HG03108 (cell line): ENCODE measurements around the gene DEFB132.
"Not testable (repeated sequence)": the region's sequence is repeated elsewhere in the genome, so short reads cannot be mapped to it uniquely, and the experiment has no call there.

ENCODE experiments used
- ATAC-seq: cut with Tn5 transposase; IDR thresholded peaks from one replicate; pipeline ENCODE4 v1.9.1; 2021; ENCODE audit warnings: moderate library complexity; ENCODE audit not compliant: unreplicated experiment

DEFB132 gene

DNA sequence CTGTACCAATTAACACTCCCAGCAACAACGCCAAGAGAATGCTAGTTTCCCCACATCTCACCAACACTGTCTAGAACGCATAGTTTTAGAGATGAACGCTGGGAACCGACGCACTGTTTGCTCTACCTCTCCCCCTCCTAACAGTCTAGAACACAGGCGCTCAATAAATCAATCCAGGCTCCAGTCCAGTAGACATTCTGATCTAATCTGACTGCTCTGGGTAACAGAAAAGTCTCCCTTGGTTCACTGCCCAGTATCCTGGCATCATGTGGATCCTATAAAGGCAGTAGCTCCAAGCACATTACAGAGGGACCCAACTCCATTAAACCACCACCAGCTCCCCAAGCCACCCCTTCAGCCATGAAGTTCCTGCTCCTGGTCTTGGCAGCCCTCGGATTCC is at the start of gene DEFB132:
DEFB132 (plus strand) TSS at position 306 of the 400 bp plus-strand sequence; CDS start at position 361, 55 bp downstream.
- no peak for ATAC-seq

GRCh38 chr20:208942-209566 is 48.5 kb upstream of the DEFB132 start:
- no peak for ATAC-seq

GRCh38 chr20:210809-211502 is 46.6 kb upstream of the DEFB132 start:
- no peak for ATAC-seq

- ATAC-seq: no peak
Measured at GRCh38 chr20:214383-214782, 43.1 kb upstream of the DEFB132 start.

DNA sequence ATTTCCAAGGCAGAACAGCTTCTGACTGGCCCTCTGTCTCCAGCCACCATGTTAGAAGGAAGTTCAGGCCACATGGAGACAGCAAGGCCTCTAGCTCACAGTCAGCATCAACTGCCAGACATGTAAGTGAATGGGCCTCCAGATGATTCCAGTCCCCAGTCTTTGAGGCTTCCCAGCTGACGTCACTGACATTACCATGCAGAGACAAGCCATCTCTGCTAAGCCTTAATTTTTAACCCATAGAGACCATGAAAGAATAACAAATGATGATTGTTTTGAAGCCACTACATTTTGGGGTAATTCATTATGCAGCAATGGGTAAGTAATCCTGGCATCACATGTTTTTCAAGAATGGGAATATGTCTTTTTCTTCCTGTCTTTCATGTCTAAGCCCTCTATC is 41.7 kb upstream of the DEFB132 start:
- ATAC-seq: no peak

- ATAC-seq: no peak
Measured at GRCh38 chr20:217266-217665, 40.3 kb upstream of the DEFB132 start.

- ATAC-seq: no peak
Measured at GRCh38 chr20:219290-220115, 38.0 kb upstream of the DEFB132 start.

DNA sequence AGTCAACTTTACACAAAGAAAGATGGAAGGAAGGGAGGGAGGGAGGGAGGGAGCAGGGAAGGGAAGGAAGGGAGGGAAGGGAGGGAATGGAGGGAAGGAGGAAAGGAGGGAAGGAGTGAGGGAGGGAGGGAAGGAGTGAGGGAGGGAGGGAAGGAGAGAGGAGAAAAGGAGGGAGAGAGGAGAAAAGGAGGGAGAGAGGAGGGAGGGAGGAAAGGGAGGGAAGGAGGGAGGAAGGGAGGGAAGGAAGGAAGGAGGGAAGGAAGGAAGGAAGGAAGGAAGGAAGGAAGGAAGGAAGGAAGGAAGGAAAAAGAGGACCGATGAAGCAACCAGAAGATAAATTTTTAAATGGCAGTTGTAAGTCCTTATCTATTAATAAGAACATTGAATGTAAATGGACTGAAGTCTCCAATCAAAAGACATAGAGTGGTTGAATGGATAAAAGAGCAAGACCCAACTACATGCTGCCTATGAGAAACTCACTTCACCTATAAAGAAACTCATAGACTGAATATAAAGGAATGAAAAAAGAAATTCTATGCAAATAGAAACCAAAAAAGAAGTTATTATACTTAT is 36.2 kb upstream of the DEFB132 start:
- no peak for ATAC-seq

DNA sequence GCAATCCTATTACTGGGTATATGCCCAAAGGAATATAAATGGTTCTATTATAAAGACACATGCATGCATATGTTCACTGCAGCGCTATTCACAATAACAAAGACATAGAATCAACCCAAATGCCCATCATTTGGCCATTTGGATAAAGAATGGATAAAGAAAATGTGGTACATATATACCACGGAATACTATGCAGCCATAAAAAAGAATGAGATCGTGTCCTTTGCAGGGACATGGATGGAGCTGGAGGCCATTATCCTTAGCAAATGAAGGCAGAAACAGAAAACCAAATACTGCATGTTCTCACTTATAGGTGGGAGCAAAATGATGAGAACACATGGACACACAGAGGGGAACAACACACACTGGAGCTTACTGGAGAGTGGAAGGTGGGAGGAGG is 31.6 kb upstream of the DEFB132 start:
- not testable (repeated sequence) for ATAC-seq

GRCh38 chr20:226958-227357 is 30.6 kb upstream of the DEFB132 start, which contains the start of gene DEFB129:
TSS of gene DEFB129 (plus strand) at chr20:227258. CDS start at chr20:227289, 31 bp downstream.
- no peak for ATAC-seq

DNA sequence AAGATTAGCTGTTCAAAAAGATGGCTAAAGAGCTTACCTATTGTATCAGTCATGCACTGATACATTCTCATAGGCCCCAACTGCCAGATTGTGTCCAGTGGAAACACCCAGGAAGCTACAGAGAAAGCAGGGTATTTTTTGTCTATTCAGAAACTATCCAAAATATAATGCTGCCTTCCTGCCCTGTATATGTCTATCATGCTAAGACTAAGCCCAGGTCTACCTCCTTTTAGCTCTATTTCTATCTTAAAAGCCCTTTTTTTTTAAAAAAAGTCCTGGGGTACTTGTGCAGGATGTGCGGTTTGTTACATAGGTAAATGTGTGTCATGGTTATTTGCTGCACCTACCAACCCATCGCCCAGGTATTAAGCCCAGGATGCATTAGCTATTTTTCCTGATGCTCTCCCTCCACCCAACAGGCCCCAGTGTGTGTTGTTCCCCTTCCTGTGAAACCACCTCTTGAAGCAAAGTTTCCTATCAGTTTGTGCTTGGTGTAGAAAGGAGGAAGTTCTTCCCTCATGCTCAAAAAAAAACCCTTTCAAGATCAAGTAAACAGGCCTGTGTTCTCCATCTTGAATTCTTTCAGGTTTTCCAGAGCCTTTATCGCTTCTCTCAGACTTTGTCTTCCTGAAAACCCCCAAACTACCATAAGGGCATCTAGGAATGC is 30.0 kb upstream of the DEFB132 start:
- no peak for ATAC-seq

DNA sequence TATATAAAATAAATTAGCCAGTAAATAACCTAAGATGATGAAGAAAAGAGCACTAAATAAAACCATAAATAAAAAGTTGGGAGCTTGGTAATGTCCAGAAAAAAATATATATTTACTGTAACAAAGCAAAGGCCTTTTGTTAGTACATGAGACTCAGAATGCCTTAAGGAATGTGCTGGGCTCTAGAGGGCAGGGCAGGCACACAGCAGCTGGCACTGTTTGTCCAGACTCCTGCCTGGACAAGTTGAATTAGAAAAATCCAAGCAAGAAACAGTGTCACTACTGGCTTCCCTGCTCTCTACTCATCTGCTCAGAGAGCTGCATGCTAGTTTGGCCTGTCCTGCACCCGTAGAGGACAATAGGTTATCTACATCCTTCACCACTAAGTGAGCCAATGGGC is 21.6 kb upstream of the DEFB132 start:
- ATAC-seq: no peak

DNA sequence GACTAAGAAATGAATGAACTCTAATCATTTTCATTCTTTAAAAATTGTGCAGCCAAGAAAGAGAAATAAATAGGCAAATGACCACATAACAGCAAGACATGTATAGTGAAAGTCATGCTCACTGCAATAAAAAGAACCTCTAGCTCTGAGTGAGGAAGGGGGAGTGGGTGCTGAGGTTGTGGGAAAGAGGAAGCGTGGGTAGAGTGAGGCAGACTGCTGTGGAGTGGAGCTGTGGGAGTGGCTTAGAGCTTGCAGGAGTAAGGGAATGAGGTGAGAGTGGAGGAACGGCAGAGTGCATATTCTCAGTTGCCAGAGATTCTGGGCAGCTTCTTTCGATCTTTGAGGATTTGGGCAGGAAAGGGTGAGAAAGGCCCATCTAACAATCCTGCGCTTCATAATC is 20.0 kb upstream of the DEFB132 start:
- ATAC-seq: no peak

DNA sequence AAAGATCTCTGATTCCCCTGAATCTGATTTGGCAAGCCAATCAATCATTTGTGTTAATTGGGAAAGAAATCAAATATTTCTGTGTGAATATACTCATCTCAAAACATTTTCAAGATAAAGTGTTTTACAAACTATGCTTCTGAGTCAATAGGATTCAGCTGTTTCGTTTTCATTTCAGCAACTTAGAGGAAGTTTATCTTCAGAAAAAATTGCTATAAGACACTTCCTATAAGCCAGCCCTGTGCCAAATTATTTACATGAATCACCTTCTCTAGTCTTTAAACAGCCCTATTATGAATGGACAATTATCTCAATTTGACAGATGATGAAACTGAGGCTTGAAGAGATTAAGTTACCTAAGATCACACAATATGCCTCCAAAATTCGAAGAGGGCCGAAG is 19.6 kb upstream of the DEFB132 start:
- no peak for ATAC-seq

DNA sequence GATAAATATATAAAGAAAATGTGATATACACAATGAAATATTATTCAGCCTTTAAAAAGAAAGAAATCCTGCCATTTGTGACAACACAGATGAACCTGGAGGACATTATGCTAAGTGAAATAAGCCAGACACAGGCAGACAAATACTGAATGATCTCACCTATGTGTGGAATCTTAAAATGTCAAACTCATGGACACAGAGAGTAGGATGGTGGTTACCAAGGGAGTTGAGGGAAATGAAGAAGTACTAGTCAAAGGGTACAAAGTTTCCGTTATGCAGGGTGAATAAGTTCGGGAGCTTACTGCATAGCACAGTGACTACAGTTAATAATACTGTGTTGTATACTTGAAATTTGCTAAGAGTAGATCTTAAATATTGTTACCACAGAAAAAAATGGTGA is 14.6 kb upstream of the DEFB132 start:
- ATAC-seq: no peak

DNA sequence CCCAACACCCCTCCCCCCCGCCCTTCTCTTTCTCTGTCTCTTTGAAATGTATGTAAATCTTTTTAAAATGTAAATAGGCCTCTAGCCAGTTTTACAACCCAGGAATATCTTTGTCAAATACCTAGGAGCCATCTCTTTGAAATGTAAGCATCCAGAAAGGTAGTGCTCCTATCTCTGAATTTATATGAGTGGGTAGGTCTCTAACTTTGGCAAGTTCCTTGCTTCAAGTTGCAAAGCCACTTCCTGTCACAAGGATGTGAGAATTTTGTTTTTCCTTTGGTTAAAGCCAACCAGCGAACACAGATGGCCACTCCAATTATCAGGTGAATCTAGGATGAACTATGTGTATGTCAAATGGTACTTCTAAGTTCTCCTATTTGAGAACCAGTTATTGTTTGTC is 6.2 kb upstream of the DEFB132 start:
- ATAC-seq: no peak

GRCh38 chr20:252801-253200 is 4.7 kb upstream of the DEFB132 start:
- ATAC-seq: no peak

DNA sequence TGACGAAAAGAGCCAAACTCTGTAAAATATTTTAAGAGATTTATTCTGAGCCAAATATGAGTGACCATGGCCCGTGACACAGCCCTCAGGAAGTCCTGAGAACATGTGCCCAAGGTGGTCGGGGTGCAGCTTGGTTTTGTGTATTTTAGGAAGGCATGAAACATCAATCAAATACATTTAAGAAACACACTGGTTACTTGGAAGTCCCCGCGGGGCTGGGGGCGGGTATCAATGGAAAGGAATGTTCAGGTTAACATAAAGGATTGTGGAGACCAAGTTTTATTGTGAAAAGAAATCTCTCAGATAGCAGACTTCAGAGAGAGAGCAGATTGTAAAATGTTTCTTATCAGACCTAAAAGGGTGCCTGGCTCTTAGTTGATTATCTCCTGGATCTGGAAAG is 4.1 kb upstream of the DEFB132 start:
- not testable (repeated sequence) for ATAC-seq

- no peak for ATAC-seq
Measured at GRCh38 chr20:258269-258858, 840 bp downstream of the DEFB132 start.

DNA sequence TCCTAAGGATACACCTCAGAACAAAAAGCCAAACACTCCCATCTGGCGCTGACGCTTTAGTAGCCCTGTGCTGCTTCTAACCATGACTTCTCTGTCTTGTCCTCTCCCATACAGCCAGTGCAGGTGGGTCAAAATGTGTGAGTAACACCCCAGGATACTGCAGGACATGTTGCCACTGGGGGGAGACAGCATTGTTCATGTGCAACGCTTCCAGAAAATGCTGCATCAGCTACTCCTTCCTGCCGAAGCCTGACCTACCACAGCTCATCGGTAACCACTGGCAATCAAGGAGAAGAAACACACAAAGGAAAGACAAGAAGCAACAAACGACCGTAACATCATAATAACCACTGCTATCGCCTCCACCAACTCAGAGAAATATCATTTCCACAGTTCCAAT is 1.4 kb downstream of the DEFB132 start:
- no peak for ATAC-seq

DNA sequence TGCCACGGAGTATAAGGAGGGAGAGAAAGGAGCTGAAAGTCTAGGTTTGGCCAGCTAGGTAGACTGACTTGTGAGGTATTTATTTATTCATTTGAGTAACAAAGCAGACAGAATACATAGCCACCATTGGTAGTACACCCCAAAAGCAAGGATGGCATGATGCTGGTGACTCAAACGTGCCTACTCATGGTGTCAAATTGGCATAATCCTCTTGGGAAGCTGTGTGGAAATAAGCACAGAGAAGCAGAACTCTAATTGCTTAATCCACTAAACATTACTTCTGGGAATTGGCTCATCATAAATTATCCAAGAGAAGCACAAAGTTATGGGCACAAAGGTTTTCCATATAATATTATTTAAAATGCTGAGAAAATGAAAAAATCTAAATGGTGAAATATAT is 2.5 kb downstream of the DEFB132 start:
- no peak for ATAC-seq
